GM12872 (cell line): Measurements from ENCODE around the gene SOX9.

Source experiments
- TF ChIP-seq, protein P1 (sequence below): IDR thresholded peaks from 3 replicates; pipeline ENCODE4 v1.5.1; 2011; ENCODE audit warnings: low read depth, mild to moderate bottlenecking, low read length, moderate library complexity; ENCODE audit not compliant: insufficient read depth

The SOX9 gene

DNA sequence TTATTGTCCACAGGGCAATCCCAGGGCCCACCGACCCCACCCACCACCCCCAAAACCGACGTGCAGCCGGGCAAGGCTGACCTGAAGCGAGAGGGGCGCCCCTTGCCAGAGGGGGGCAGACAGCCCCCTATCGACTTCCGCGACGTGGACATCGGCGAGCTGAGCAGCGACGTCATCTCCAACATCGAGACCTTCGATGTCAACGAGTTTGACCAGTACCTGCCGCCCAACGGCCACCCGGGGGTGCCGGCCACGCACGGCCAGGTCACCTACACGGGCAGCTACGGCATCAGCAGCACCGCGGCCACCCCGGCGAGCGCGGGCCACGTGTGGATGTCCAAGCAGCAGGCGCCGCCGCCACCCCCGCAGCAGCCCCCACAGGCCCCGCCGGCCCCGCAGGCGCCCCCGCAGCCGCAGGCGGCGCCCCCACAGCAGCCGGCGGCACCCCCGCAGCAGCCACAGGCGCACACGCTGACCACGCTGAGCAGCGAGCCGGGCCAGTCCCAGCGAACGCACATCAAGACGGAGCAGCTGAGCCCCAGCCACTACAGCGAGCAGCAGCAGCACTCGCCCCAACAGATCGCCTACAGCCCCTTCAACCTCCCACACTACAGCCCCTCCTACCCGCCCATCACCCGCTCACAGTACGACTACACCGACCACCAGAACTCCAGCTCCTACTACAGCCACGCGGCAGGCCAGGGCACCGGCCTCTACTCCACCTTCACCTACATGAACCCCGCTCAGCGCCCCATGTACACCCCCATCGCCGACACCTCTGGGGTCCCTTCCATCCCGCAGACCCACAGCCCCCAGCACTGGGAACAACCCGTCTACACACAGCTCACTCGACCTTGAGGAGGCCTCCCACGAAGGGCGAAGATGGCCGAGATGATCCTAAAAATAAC is 3.0 kb downstream of the SOX9 start:
- TF ChIP-seq, protein P1, sequence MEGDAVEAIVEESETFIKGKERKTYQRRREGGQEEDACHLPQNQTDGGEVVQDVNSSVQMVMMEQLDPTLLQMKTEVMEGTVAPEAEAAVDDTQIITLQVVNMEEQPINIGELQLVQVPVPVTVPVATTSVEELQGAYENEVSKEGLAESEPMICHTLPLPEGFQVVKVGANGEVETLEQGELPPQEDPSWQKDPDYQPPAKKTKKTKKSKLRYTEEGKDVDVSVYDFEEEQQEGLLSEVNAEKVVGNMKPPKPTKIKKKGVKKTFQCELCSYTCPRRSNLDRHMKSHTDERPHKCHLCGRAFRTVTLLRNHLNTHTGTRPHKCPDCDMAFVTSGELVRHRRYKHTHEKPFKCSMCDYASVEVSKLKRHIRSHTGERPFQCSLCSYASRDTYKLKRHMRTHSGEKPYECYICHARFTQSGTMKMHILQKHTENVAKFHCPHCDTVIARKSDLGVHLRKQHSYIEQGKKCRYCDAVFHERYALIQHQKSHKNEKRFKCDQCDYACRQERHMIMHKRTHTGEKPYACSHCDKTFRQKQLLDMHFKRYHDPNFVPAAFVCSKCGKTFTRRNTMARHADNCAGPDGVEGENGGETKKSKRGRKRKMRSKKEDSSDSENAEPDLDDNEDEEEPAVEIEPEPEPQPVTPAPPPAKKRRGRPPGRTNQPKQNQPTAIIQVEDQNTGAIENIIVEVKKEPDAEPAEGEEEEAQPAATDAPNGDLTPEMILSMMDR, result no peak

DNA sequence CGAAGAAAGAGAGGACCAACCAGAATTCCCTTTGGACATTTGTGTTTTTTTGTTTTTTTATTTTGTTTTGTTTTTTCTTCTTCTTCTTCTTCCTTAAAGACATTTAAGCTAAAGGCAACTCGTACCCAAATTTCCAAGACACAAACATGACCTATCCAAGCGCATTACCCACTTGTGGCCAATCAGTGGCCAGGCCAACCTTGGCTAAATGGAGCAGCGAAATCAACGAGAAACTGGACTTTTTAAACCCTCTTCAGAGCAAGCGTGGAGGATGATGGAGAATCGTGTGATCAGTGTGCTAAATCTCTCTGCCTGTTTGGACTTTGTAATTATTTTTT is 3.6 kb downstream of the SOX9 start:
- TF ChIP-seq, protein P1, result no peak

- TF ChIP-seq, protein P1, result no peak
Measured at GRCh38 chr17:72125226-72125651, 4.4 kb downstream of the SOX9 start.

- TF ChIP-seq, protein P1, result no peak
Measured at GRCh38 chr17:72125742-72126141, 4.9 kb downstream of the SOX9 start.

- TF ChIP-seq, protein P1, result no peak
Measured at GRCh38 chr17:72126575-72127486, 6.0 kb downstream of the SOX9 start.

GRCh38 chr17:72128039-72128438 is 7.2 kb downstream of the SOX9 start:
- TF ChIP-seq, protein P1, result no peak
